SK-N-MC (cell line): ENCODE results near the gene CAPN11.
A peak's percentile ranks its signal among the peaks of the same experiment; 100 is the strongest.

Source experiments
- DNase-seq: peaks from one replicate; pipeline ENCODE4 v3.0.0-alpha.2; 2011; ENCODE audit warnings: low read depth, low spot score
- H3K27ac ChIP-seq: fragments of 200-600 bp; sonication (generic); 2 replicates; pipeline ENCODE4 v1.5.1; 2016; ENCODE audit warnings: mixed run types
- H3K36me3 ChIP-seq: fragments of 200-600 bp; sonication (generic); 2 replicates; pipeline ENCODE4 v1.6.1; 2017; ENCODE audit warnings: antibody characterized with exemption, low read length, mixed read lengths; ENCODE audit not compliant: insufficient read depth
- H3K4me3 ChIP-seq: fragments of 200-600 bp; sonication (generic); 2 replicates; pipeline ENCODE4 v1.5.1; 2016
- H3K9ac ChIP-seq: fragments of 200-600 bp; sonication (generic); 2 replicates; pipeline ENCODE4 v1.8.0; 2017; ENCODE audit warnings: mixed run types, mixed read lengths; ENCODE audit not compliant: insufficient read length
- H3K9me3 ChIP-seq: fragments of 200-600 bp; sonication (generic); 2 replicates; pipeline ENCODE4 v1.6.1; 2017; ENCODE audit warnings: low read depth, mild to moderate bottlenecking, antibody characterized with exemption, low read length, moderate library complexity, mixed read lengths
- EZH2 ChIP-seq: fragments of 200-600 bp; sonication (generic); IDR thresholded peaks from one replicate; pipeline ENCODE4 v1.6.1; 2017; ENCODE audit warnings: antibody characterized with exemption
- FOXP2 ChIP-seq: optimal IDR thresholded peaks from 2 replicates; pipeline ENCODE3; 2011; ENCODE audit warnings: mild to moderate bottlenecking, moderate library complexity; ENCODE audit not compliant: insufficient read depth; ENCODE audit errors: extremely low read length, control extremely low read depth
- POLR2AphosphoS5 ChIP-seq: IDR thresholded peaks from 2 replicates; pipeline ENCODE4 v1.6.1; 2012; ENCODE audit warnings: mild to moderate bottlenecking, low read depth, low read length, borderline replicate concordance

CAPN11 gene

DNA sequence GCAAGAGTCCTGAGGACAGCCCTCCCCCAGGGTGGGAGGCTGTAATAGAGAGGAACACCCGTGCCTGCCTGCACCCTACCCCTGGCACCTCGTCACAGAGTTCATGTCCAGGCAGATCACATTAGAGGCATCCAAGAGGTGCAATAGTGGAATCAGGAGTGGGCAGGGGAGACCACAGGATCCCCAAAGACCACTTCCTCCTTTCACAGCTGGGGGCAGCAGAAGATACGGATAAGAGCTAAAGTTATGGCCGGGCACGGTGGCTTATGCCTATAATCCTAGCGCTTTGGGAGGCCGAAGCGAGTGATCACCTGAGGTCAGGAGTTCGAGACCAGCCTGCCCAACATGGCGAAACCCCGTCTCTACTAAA lies 1.5 kb upstream of the CAPN11 start:
- Histone ChIP-seq H3K9me3 (no peaks in the 10 kb centered on the region), H3K27ac (no peak overlapping the region), H3K9ac (no peak overlapping the region), H3K36me3 (no peaks in the 10 kb centered on the region; the same call in 1 of the 2 replicates), H3K4me3 (no peak overlapping the region)
- no peak for TF ChIP-seq FOXP2
- no peak for DNase-seq

DNA sequence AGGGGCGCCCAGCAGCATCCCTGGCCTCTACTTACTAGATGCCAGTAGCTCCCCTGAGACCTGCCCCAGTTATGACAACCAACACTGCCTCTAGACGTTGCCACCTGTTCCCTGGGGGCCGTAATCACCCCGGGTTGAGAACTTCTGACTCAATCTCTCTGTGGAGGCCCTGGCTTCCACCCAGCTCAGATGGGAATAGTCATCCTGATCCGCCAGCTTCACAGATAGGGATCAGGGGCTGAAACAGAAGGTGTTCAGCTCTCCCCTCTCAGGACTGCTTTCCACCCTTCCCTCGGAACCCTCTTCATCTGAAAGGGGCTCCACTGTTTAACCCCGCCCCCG lies 3.3 kb downstream of the CAPN11 start:
- DNase-seq: no peak
- Histone ChIP-seq H3K36me3 (no peaks in the 10 kb centered on the region), H3K9me3 (no peaks in the 10 kb centered on the region), H3K27ac (no peak overlapping the region), H3K9ac (no peak overlapping the region), H3K4me3 (no peak overlapping the region)
- TF ChIP-seq POLR2AphosphoS5 (no peak), EZH2 (no peak), FOXP2 (no peak)

DNA sequence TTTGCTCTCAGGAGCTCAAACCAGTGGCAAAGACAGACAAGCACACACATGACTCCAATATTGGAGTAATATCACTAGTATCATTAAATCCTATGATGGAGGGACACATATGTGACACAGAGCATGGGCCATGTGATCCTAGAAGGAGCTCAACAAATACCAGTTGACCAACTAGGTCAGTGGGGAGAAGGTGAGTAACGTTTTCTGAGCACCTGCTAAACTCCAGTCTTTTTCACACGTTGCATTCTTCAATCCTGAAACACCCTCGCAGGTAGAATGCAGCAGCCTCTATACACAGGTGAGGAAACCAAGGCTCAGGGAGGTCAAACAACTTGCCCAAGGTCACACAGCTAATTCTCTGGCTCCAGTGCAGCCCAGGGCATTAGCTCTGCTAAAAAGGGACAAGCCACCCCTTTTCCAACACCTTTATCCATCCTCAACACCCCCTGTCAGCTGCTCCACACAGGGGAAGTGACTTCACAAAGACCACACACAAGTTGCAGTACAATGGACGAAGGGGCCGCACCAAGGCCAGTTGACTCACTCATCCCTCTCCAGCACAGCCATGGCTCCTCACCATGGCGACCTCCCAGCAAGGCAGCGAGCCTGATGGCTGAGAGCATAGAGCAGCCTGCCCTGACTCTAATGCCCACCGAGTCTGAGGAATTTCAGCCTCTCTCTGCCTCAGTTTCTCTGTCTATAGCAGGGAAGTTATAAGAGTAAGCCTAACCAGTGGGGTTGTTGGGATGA lies 4.4 kb downstream of the CAPN11 start:
- H3K36me3 ChIP-seq: no peaks in the 10 kb centered on the region
- no peak overlapping the region for H3K4me3 ChIP-seq
- no peaks in the 10 kb centered on the region for H3K9me3 ChIP-seq
- no peak for DNase-seq
- no peak overlapping the region for H3K9ac ChIP-seq
- TF ChIP-seq FOXP2 (no peak), POLR2AphosphoS5 (no peak), EZH2 (no peak)
- H3K27ac ChIP-seq: no peak overlapping the region

DNA sequence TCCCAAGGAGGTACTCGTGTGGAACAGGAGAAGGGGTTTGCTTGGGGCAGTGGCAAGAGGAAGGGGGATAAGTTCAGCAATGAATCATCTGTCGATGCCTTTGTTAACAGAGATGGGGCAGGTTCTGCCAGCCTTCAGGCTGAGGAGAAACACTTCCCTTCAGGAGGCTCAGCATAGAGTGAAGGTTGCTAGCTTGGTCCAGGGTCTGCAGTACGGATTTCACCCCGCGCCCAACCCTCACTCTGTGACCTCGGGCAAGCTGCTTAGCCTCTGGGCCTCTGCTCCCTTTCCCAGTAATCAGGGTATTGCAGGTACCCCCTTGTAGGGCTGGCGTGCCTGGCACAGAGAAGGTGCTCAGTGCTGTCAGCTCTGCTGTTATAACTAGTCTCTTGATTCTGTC lies 7.5 kb downstream of the CAPN11 start:
- DNase-seq: no peak
- no peak for TF ChIP-seq FOXP2
- TF ChIP-seq EZH2: no peak
- no peak for TF ChIP-seq POLR2AphosphoS5
- Histone ChIP-seq H3K27ac (no peak overlapping the region), H3K4me3 (no peak overlapping the region), H3K36me3 (no peaks in the 10 kb centered on the region), H3K9me3 (no peaks in the 10 kb centered on the region), H3K9ac (no peak overlapping the region)

DNA sequence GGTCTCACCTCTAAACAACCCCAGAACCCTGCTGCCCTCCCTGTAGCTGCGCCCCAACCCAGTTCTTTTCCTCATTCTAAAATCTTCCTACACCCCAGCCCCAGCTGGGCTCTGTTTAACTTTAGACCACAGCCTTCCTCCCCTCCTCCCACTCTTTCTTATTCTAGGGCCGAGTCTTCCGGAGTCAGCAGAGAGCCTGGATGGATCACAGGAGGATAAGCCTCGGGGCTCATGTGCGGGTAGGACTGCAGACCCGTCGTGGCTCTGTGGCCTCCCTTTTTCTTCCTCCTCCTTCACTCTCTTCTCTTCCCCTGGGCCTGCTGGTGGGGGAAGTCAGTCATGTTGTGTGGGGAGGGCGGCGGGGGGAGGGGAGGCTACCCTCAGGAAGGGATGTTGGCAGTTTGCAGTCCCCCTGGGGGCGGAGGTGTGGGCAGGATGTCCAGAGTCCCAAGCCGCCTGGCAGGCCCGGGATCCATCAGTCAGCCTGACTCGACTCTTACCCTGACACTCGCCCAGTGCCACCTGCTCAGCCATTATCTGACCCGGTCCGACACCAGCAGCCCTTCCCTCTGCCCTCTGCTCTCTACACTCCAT lies 8.1 kb downstream of the CAPN11 start:
- TF ChIP-seq EZH2 (no peak), FOXP2 (no peak), POLR2AphosphoS5 (no peak)
- Histone ChIP-seq H3K9me3 (no peaks in the 10 kb centered on the region), H3K4me3 (no peak overlapping the region), H3K36me3 (no peaks in the 10 kb centered on the region), H3K9ac (peak overlapping the region; percentile 6), H3K27ac (no peak overlapping the region)
- peak; percentile 30 for DNase-seq

DNA sequence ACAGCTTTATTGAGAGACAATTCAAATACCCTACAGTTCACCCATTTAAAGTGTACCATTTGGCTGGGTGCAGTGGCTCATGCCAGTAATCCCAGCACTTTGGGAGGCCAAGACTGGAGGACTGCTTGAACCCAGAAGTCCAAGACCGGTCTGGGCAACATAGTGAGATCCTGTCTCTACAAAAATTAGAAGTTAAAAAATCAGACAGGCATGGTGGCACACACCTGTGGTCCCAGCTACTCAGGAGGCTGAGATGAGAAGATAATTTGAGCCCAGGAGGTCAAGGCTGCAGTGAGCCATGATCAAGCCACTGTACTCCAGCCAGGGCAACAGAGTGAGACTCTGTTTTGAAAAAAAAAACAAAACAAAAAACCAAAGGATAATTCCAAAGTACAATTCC lies 8.9 kb downstream of the CAPN11 start:
- no peak overlapping the region for H3K9ac ChIP-seq
- no peak overlapping the region for H3K4me3 ChIP-seq
- no peak for DNase-seq
- no peak overlapping the region for H3K27ac ChIP-seq
- TF ChIP-seq EZH2 (no peak), FOXP2 (no peak), POLR2AphosphoS5 (no peak)
- no peaks in the 10 kb centered on the region for H3K9me3 ChIP-seq
- no peaks in the 10 kb centered on the region for H3K36me3 ChIP-seq

DNA sequence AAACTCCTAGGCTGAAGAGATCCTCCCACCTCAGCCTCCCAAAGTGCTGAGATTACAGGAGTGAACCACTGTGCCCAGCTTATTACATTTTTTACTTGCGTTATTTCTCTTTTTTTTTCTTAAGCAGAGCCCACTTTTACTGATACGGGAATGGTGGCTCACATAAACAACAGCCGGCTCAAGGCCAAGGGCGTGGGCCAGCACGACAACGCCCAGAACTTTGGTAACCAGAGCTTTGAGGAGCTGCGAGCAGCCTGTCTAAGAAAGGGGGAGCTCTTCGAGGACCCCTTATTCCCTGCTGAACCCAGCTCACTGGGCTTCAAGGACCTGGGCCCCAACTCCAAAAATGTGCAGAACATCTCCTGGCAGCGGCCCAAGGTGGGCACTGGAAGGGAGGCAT lies 10.5 kb downstream of the CAPN11 start:
- Histone ChIP-seq H3K27ac (no peak overlapping the region), H3K9ac (no peak overlapping the region), H3K9me3 (no peaks in the 10 kb centered on the region), H3K4me3 (no peak overlapping the region), H3K36me3 (no peaks in the 10 kb centered on the region)
- no peak for DNase-seq
- TF ChIP-seq FOXP2 (no peak), EZH2 (no peak), POLR2AphosphoS5 (no peak)

DNA sequence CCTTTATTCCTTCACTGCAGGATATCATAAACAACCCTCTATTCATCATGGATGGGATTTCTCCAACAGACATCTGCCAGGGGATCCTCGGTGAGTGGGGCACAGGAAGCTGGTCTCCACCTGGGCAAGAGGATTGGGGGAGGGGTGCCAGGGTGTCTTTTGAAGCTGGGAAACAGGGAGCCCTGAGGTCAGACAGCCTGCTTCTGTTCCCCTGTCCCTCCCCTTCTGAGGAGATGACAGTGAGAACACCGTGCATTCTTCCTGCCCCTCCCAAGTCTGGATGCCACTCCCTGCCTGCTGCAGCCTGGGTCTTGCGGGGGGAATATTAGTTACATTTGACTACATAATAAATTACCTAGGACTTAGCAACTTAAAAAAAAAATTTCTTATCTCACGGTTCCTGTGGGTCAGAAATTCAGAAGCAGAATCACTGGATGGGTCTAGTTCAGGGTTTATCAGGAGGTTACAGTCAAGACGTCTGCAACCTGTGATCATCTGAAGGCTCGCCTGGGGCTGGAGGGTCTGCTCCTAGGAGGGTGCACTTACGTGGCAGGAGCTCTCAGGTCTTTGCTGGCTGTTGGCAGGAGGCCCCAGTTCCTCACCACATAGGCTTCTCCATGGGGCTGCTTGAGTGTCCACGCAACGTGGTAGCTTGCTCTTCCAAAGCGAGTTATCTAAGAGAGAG lies 11.4 kb downstream of the CAPN11 start:
- Histone ChIP-seq H3K4me3 (no peak overlapping the region), H3K9me3 (no peaks in the 10 kb centered on the region), H3K27ac (no peak overlapping the region), H3K36me3 (no peaks in the 10 kb centered on the region), H3K9ac (no peak overlapping the region)
- no peak for TF ChIP-seq EZH2
- TF ChIP-seq POLR2AphosphoS5: no peak
- no peak for TF ChIP-seq FOXP2
- no peak for DNase-seq
